ENCODE measurements around the gene LILRB5. TPM values are rescaled to one million over a fixed set of nuclear protein-coding genes. Genes with fewer than 3 reads are reported as not detected.
A peak's percentile ranks its signal among the peaks of the same experiment; 100 is the strongest.

Gene LILRB5
- total RNA-seq, 1 donor: not detected

DNA sequence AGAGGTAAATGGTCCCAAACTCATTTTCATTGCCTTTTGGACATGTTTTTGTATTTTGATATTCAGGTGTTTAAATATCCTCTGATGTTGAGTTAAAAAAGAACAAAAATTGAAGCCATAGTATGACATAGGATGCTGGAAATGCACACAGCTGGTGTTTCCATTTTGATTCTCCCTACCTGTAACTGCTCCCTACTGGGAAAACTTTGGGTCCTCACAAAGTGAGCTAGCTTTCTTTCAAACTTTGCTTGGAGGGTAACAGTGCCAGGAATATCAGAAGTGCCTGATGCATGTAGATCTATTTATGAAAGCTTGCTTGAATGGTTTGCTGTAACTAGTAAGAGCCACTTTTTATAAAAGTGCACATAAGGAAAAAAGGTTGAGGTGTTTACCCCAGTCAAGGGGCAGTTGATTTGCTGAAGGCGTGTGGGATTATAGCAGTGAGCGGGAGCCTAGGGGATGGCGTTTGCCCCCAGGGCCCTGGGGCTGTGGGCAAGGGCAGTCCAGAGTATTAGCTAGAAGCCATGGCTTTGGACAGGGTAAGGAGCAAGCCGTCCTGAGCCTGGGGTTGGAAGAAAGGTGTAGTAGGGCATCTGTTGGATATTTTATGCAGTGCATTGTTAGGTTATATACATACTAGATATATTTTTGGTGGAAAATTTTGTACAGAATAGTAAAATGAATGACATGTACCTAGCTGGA, 52.2 kb downstream of the LILRB5 start:
- no peak overlapping the region for H3K4me3 ChIP-seq (ENCODE audit: low read depth, low read length)
- TF ChIP-seq, protein P1, sequence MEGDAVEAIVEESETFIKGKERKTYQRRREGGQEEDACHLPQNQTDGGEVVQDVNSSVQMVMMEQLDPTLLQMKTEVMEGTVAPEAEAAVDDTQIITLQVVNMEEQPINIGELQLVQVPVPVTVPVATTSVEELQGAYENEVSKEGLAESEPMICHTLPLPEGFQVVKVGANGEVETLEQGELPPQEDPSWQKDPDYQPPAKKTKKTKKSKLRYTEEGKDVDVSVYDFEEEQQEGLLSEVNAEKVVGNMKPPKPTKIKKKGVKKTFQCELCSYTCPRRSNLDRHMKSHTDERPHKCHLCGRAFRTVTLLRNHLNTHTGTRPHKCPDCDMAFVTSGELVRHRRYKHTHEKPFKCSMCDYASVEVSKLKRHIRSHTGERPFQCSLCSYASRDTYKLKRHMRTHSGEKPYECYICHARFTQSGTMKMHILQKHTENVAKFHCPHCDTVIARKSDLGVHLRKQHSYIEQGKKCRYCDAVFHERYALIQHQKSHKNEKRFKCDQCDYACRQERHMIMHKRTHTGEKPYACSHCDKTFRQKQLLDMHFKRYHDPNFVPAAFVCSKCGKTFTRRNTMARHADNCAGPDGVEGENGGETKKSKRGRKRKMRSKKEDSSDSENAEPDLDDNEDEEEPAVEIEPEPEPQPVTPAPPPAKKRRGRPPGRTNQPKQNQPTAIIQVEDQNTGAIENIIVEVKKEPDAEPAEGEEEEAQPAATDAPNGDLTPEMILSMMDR (IDR thresholded peaks at IDR 0.05; ENCODE audit: insufficient read depth, low read length): no peak
- DNase-seq (ENCODE audit: low read depth): no peak

DNA sequence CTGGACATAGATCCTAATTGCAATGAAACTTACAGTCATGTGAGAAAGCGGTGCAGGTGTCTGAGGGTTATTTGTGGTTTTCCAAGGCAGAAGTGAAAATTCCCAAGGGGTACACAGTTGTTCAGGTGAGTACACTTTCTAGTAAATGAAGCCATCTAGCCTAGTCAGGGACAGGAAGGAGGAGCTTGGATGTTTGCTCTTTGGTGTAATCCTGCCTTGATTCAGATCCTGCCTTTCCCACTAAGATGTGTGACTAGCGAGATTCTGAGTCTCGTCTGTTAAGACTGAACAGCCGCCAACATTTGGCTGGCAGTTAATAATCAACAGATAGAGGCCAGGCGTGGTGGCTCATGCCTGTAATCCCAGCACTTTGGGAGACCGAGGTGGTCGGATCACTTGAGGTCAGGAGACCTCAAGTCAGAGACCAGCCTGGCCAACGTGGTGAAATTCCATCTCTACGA, 53.9 kb downstream of the LILRB5 start:
- H3K4me3 ChIP-seq (ENCODE audit: low read depth, low read length): peak overlapping the region; percentile 71
- TF ChIP-seq, protein P1 (IDR thresholded peaks at IDR 0.05; ENCODE audit: insufficient read depth, low read length): no peak
- peak; percentile 30 for DNase-seq (ENCODE audit: low read depth)

DNA sequence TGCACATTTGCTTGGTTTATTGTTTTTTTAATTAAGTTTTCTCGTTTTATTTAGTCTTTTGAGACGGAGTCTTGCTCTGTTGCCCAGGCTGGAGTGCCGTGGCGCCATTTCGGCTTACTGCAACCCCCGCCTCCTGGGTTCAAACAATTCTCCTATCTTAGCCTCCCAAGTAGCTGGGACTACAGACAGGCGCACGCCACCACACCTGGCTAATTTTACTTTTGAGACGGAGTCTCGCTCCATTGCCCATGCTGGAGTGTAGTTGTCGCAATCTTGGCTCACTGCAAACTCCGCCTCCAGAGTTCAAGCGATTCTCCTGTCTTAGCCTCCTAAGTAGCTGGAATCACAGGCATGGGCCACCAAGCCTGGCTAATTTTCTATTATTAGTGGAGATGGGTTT, 55.1 kb downstream of the LILRB5 start:
- peak overlapping the region; percentile 71 for H3K4me3 ChIP-seq (ENCODE audit: low read depth, low read length)
- TF ChIP-seq, protein P1 (IDR thresholded peaks at IDR 0.05; ENCODE audit: insufficient read depth, low read length): no peak
- no peak for DNase-seq (ENCODE audit: low read depth)

DNA sequence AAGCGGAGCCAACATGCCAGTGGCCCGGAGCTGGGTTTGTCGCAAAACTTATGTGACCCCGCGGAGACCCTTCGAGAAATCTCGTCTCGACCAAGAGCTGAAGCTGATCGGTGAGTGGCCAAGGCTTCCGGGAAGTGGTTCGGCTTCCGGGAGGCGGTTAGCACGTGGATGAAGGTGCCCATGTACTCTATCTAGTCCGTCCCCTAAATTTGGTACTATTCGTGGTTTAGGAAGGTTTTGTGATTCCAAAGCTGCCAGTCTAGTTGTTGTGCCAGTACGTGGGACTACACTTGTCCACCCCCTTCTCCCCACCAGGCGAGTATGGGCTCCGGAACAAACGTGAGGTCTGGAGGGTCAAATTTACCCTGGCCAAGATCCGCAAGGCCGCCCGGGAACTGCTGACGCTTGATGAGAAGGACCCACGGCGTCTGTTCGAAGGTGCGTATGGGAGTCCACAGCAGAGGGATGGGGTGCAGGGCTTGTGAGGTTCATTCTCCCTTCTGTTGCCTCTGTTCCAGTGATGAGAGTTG, 55.8 kb downstream of the LILRB5 start:
- no peak for DNase-seq (ENCODE audit: low read depth)
- peak overlapping the region; percentile 71 for H3K4me3 ChIP-seq (ENCODE audit: low read depth, low read length)
- TF ChIP-seq, protein P1 (IDR thresholded peaks at IDR 0.05; ENCODE audit: insufficient read depth, low read length): no peak

Small RNA genes lying within 50 kb of the gene (small RNA-seq; reads per million reads assigned to genes)
- gene AC245884.12 (not detected), gene MIR4752 (not detected), gene RNU6-1307P (not detected)

Other genes with a start within 250 kb of the LILRB5 start
- not detected in 2 replicates for gene VSTM1, start 193.4 kb downstream of the LILRB5 start, total RNA-seq (ENCODE audit: low replicate concordance)
- gene TARM1, start 175.9 kb downstream of the LILRB5 start, total RNA-seq (ENCODE audit: low replicate concordance): not detected in 2 replicates
- 0.63 and 2.5 TPM in 2 replicates for gene OSCAR, start 156.5 kb downstream of the LILRB5 start, total RNA-seq (ENCODE audit: low replicate concordance)
- 9.0 and 11.4 TPM in 2 replicates for gene NDUFA3, start 154.4 kb downstream of the LILRB5 start, total RNA-seq (ENCODE audit: low replicate concordance)
- gene TFPT, start 141.6 kb downstream of the LILRB5 start, total RNA-seq (ENCODE audit: low replicate concordance): 8.9 and 18.3 TPM in 2 replicates
- 32.6 and 37.2 TPM in 2 replicates for gene PRPF31, start 141.5 kb downstream of the LILRB5 start, total RNA-seq (ENCODE audit: low replicate concordance)
- gene CNOT3, start 119.5 kb downstream of the LILRB5 start, total RNA-seq (ENCODE audit: low replicate concordance): 6.0 and 9.8 TPM in 2 replicates
- gene LENG1, start 97.6 kb downstream of the LILRB5 start, total RNA-seq (ENCODE audit: low replicate concordance): 4.4 and 6.8 TPM in 2 replicates
- gene TMC4, start 84.1 kb downstream of the LILRB5 start, total RNA-seq (ENCODE audit: low replicate concordance): 0.27 and 0.82 TPM in 2 replicates
- 46.9 and 48.7 TPM in 2 replicates for gene MBOAT7, start 67.7 kb downstream of the LILRB5 start, total RNA-seq (ENCODE audit: low replicate concordance)
- gene TSEN34, start 66.0 kb downstream of the LILRB5 start, total RNA-seq (ENCODE audit: low replicate concordance): 42.8 and 67.6 TPM in 2 replicates
- gene RPS9, start 56.4 kb downstream of the LILRB5 start, total RNA-seq (ENCODE audit: low replicate concordance): 1,882 and 1,909 TPM in 2 replicates
- not detected in 2 replicates for gene LILRB3, start 34.3 kb downstream of the LILRB5 start, total RNA-seq (ENCODE audit: low replicate concordance)
- gene LILRA6, start 14.5 kb downstream of the LILRB5 start, total RNA-seq (ENCODE audit: low replicate concordance): not detected in 2 replicates
- not detected in 2 replicates for gene LILRB2, start 23.8 kb upstream of the LILRB5 start, total RNA-seq (ENCODE audit: low replicate concordance)
- gene LILRA5, start 55.9 kb upstream of the LILRB5 start, total RNA-seq (ENCODE audit: low replicate concordance): not detected in 2 replicates
- gene LILRA4, start 81.9 kb upstream of the LILRB5 start, total RNA-seq (ENCODE audit: low replicate concordance): not detected in 2 replicates
- gene LAIR1, start 107.7 kb upstream of the LILRB5 start, total RNA-seq (ENCODE audit: low replicate concordance): not detected in 2 replicates
- gene TTYH1, start 158.2 kb upstream of the LILRB5 start, total RNA-seq (ENCODE audit: low replicate concordance): not detected in 2 replicates
- gene LENG8, start 191.9 kb upstream of the LILRB5 start, total RNA-seq (ENCODE audit: low replicate concordance): 21.7 and 41.7 TPM in 2 replicates
- gene LENG9, start 206.5 kb upstream of the LILRB5 start, total RNA-seq (ENCODE audit: low replicate concordance): 3.7 and 4.9 TPM in 2 replicates
- 7.9 and 48.8 TPM in 2 replicates for gene CDC42EP5, start 216.0 kb upstream of the LILRB5 start, total RNA-seq (ENCODE audit: low replicate concordance)
- gene LAIR2, start 245.6 kb upstream of the LILRB5 start, total RNA-seq (ENCODE audit: low replicate concordance): not detected in 2 replicates

Measured in fibroblast of the aortic adventitia (primary cell).